Activated CD4-positive, alpha-beta T cell treated with anti-CD3 and anti-CD28 coated beads for 1 hour (primary cell): ENCODE results near the gene BFSP2.
"Not testable (repeated sequence)": the region's sequence is repeated elsewhere in the genome, so short reads cannot be mapped to it uniquely, and the experiment has no call there.

Experiments
- DNase-seq: peaks from one replicate; pipeline ENCODE4 v3.0.0-alpha.2; 2020

The BFSP2 gene

GRCh38 chr3:133460809-133461208, 61.0 kb downstream of the BFSP2 start:
- no peak for DNase-seq

GRCh38 chr3:133461291-133461690, 61.4 kb downstream of the BFSP2 start:
- no peak for DNase-seq

GRCh38 chr3:133463347-133463860, 63.5 kb downstream of the BFSP2 start:
- DNase-seq, result no peak

GRCh38 chr3:133464573-133464972, 64.7 kb downstream of the BFSP2 start:
- DNase-seq, result no peak

- DNase-seq, result no peak
Observed at GRCh38 chr3:133466531-133467386, 66.9 kb downstream of the BFSP2 start.

- no peak for DNase-seq
Observed at GRCh38 chr3:133467780-133468179, 67.9 kb downstream of the BFSP2 start.

- no peak for DNase-seq
Observed at GRCh38 chr3:133468251-133468721, 68.4 kb downstream of the BFSP2 start.

GRCh38 chr3:133469140-133469731, 69.4 kb downstream of the BFSP2 start:
- DNase-seq, result no peak

- DNase-seq, result no peak
Observed at GRCh38 chr3:133472242-133472641, 72.4 kb downstream of the BFSP2 start.

GRCh38 chr3:133472889-133473288, 73.0 kb downstream of the BFSP2 start:
- no peak for DNase-seq

- not testable (repeated sequence) for DNase-seq
Observed at GRCh38 chr3:133473472-133474191, 73.8 kb downstream of the BFSP2 start.

- no peak for DNase-seq
Observed at GRCh38 chr3:133474251-133474801, 74.5 kb downstream of the BFSP2 start.

GRCh38 chr3:133474817-133475216, 75.0 kb downstream of the BFSP2 start:
- DNase-seq, result no peak

- DNase-seq, result no peak
Observed at GRCh38 chr3:133475245-133476010, 75.6 kb downstream of the BFSP2 start.

GRCh38 chr3:133476971-133477375, 77.1 kb downstream of the BFSP2 start:
- no peak for DNase-seq

GRCh38 chr3:133477487-133477886, 77.6 kb downstream of the BFSP2 start:
- DNase-seq, result no peak

GRCh38 chr3:133478624-133479023, 78.8 kb downstream of the BFSP2 start:
- DNase-seq, result no peak

- DNase-seq, result no peak
Observed at GRCh38 chr3:133479401-133479800, 79.5 kb downstream of the BFSP2 start.

GRCh38 chr3:133479895-133480669, 80.2 kb downstream of the BFSP2 start:
- DNase-seq, result no peak

GRCh38 chr3:133482474-133482873, 82.6 kb downstream of the BFSP2 start:
- DNase-seq, result not testable (repeated sequence)

- DNase-seq, result no peak
Observed at GRCh38 chr3:133486658-133487057, 86.8 kb downstream of the BFSP2 start.
